ENCODE measurements around the gene OPCML.

The OPCML gene

GRCh38 chr11:132414451-132414850 lies 1117.8 kb downstream of the OPCML start:
- Histone ChIP-seq H3K27ac (ENCODE audit: low read length) (no peak overlapping the region), H3F3A (ENCODE audit: insufficient read depth, low read length) (no peaks in the 10 kb centered on the region), H3K36me3 (replicated peaks; ENCODE audit: insufficient read depth, low read length) (no peaks in the 10 kb centered on the region), H3K9me3 (replicated peaks; ENCODE audit: insufficient read depth, low read length) (no peaks in the 10 kb centered on the region), H3K9ac (ENCODE audit: low read length) (no peak overlapping the region), H3K27me3 (replicated peaks; ENCODE audit: insufficient read depth, low read length) (no peaks in the 10 kb centered on the region), H3K4me2 (ENCODE audit: low read depth, low read length) (no peak overlapping the region), H3K4me3 (ENCODE audit: low read length) (no peak overlapping the region), H3K9me2 (replicated peaks; ENCODE audit: insufficient read depth, low read length) (no peaks in the 10 kb centered on the region), H3K79me2 (ENCODE audit: low read length) (no peaks in the 10 kb centered on the region), H2AFZ (ENCODE audit: low read length) (no peak overlapping the region), H4K20me1 (ENCODE audit: insufficient read depth, low read length) (no peaks in the 10 kb centered on the region), H3K4me1 (ENCODE audit: low read length) (no peaks in the 10 kb centered on the region)
- DNase-seq = no peak
- TF ChIP-seq CTCF (IDR thresholded peaks at IDR 0.05; ENCODE audit: low read length) = no peak
- no peak for TF ChIP-seq EZH2phosphoT487 (IDR thresholded peaks at IDR 0.05; ENCODE audit: low read length)
- no peak for TF ChIP-seq EZH2 (optimal IDR thresholded peaks at IDR 0.05; ENCODE audit: low read depth, low read length)

- no peak for TF ChIP-seq CTCF (IDR thresholded peaks at IDR 0.05; ENCODE audit: low read length)
- Histone ChIP-seq H3K4me3 (ENCODE audit: low read length) (no peak overlapping the region), H3K4me1 (ENCODE audit: low read length) (peaks cover 16% of the 10 kb centered on the region), H3K79me2 (ENCODE audit: low read length) (no peaks in the 10 kb centered on the region), H3K9me3 (replicated peaks; ENCODE audit: insufficient read depth, low read length) (no peaks in the 10 kb centered on the region), H2AFZ (ENCODE audit: low read length) (no peak overlapping the region), H4K20me1 (ENCODE audit: insufficient read depth, low read length) (no peaks in the 10 kb centered on the region), H3K27ac (ENCODE audit: low read length) (no peak overlapping the region), H3K9ac (ENCODE audit: low read length) (no peak overlapping the region), H3K9me2 (replicated peaks; ENCODE audit: insufficient read depth, low read length) (no peaks in the 10 kb centered on the region), H3F3A (ENCODE audit: insufficient read depth, low read length) (0 out of 2 replicates have a peak, but pooled peaks cover 3% of the 10 kb centered on the region), H3K36me3 (replicated peaks; ENCODE audit: insufficient read depth, low read length) (no peaks in the 10 kb centered on the region), H3K27me3 (replicated peaks; ENCODE audit: insufficient read depth, low read length) (no peaks in the 10 kb centered on the region), H3K4me2 (ENCODE audit: low read depth, low read length) (no peak overlapping the region)
- DNase-seq = no peak
These were observed 1121.9 kb downstream of the OPCML start for GRCh38 chr11:132410383-132410782.

- Histone ChIP-seq H3K27ac (ENCODE audit: low read length) (peak overlapping the region; percentile 33; the same call in 1 of the 2 replicates), H3K4me1 (ENCODE audit: low read length) (peaks cover 16% of the 10 kb centered on the region), H3K9ac (ENCODE audit: low read length) (no peak overlapping the region), H3F3A (ENCODE audit: insufficient read depth, low read length) (0 out of 2 replicates have a peak, but pooled peaks cover 3% of the 10 kb centered on the region), H3K4me2 (ENCODE audit: low read depth, low read length) (no peak overlapping the region), H3K4me3 (ENCODE audit: low read length) (no peak overlapping the region), H4K20me1 (ENCODE audit: insufficient read depth, low read length) (no peaks in the 10 kb centered on the region), H3K27me3 (replicated peaks; ENCODE audit: insufficient read depth, low read length) (no peaks in the 10 kb centered on the region), H2AFZ (ENCODE audit: low read length) (no peak overlapping the region), H3K9me2 (replicated peaks; ENCODE audit: insufficient read depth, low read length) (no peaks in the 10 kb centered on the region), H3K9me3 (replicated peaks; ENCODE audit: insufficient read depth, low read length) (no peaks in the 10 kb centered on the region), H3K79me2 (ENCODE audit: low read length) (no peaks in the 10 kb centered on the region), H3K36me3 (replicated peaks; ENCODE audit: insufficient read depth, low read length) (no peaks in the 10 kb centered on the region)
- no peak for TF ChIP-seq EZH2 (optimal IDR thresholded peaks at IDR 0.05; ENCODE audit: low read depth, low read length)
- no peak for TF ChIP-seq EZH2phosphoT487 (IDR thresholded peaks at IDR 0.05; ENCODE audit: low read length)
- no peak for TF ChIP-seq CTCF (IDR thresholded peaks at IDR 0.05; ENCODE audit: low read length)
- no peak for DNase-seq
These were observed 1122.5 kb downstream of the OPCML start for GRCh38 chr11:132409573-132410355.
